Neural cell (in vitro differentiated cells): ENCODE data around the gene IGF2R.

Experiments used
- CTCF ChIP-seq: fragments of 450-650 bp; IDR thresholded peaks from 2 replicates; pipeline ENCODE4 v1.5.1; 2014; ENCODE audit warnings: antibody characterized with exemption, mild to moderate bottlenecking, moderate library complexity; ENCODE audit not compliant: poor library complexity, severe bottlenecking
- EZH2 ChIP-seq: fragments of 200-600, 300-800 bp; shearing (Covaris generic), sonication (generic); IDR thresholded peaks from 2 replicates; pipeline ENCODE4 v1.6.1; 2014; ENCODE audit warnings: antibody characterized with exemption, low read length, borderline replicate concordance, mild to moderate bottlenecking; ENCODE audit not compliant: insufficient read depth, poor library complexity, severe bottlenecking
- POLR2AphosphoS5 ChIP-seq: IDR thresholded peaks from 2 replicates; pipeline ENCODE4 v1.6.1; 2012
- RAD21 ChIP-seq: fragments of 450-650 bp; conservative IDR thresholded peaks from 2 replicates; pipeline ENCODE4 v1.6.1; 2014; ENCODE audit warnings: antibody characterized with exemption, mild to moderate bottlenecking, moderate library complexity

DNA sequence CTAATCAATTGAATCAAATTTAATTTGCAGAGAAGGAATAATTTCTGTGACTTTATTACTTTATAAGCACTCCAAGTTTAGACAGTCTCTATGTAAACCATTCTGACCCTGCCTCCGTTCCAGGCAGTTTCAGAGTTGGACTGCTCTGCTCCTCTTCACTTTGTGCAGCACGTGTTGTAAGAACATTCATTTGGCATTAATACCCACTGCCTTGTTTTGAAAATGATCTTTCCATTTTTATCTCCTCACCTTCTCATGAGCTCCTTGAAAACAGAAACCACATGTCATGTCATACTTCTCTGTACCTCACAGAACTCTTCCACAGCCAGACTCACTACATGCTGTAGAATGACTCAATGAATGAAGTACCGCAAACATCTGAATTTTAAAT, 178.3 kb downstream of the IGF2R start:
- TF ChIP-seq RAD21 = no peak
- no peak for TF ChIP-seq POLR2AphosphoS5
- TF ChIP-seq EZH2 = no peak
- no peak for TF ChIP-seq CTCF
